IPS-18a (cell line): Measurements from ENCODE around the gene POLRMT.

Source experiments
- H3K27ac ChIP-seq: one replicate; pipeline ENCODE4 v1.5.1; 2013; ENCODE audit warnings: low read length
- H3K27me3 ChIP-seq: one replicate; pipeline ENCODE4 v1.6.1; 2013; ENCODE audit warnings: mild to moderate bottlenecking, low read length; ENCODE audit not compliant: control insufficient read depth, insufficient read depth
- H3K36me3 ChIP-seq: one replicate; pipeline ENCODE4 v1.6.1; 2013; ENCODE audit warnings: low read depth, low read length; ENCODE audit not compliant: control insufficient read depth
- H3K4me1 ChIP-seq: one replicate; pipeline ENCODE4 v1.6.1; 2013; ENCODE audit warnings: low read depth, low read length; ENCODE audit not compliant: control insufficient read depth
- H3K4me3 ChIP-seq: one replicate; pipeline ENCODE4 v1.5.1; 2013; ENCODE audit warnings: low read length
- H3K9ac ChIP-seq: one replicate; pipeline ENCODE4 v1.6.1; 2013; ENCODE audit warnings: mild to moderate bottlenecking, low read length, moderate library complexity
- H3K9me3 ChIP-seq: one replicate; pipeline ENCODE4 v1.6.1; 2013; ENCODE audit warnings: low read depth, low read length; ENCODE audit not compliant: control insufficient read depth

Gene POLRMT

DNA sequence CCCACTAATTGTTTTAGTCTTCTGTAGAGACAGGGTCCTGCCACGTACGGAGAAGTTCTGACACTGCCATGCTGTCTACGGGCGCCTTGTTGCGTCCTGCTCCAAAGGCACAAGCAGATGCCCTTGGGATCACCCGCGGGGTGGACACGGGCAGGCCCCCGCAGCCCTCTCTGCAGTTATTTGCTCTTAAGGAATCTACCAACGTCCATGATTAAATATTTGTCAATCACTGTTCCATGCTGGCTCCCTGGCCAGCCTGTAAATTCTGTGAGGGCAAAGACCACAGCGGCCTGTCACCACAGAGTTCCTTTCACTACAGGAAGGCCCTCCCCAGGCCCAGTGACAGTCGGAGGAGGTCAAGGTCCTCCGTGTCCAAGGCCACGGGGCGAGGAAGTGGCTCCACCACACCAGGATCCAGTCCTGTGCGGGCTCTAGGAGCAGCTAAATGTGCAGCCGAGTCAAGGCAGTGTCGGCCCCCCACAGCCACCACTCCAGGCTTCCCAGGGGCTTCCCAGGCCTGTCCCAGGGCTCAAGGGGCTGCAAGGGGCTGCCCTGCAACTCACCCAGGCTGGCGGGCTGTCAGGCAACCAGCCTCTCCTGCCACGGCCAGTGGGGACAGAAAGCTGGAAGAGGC lies 27.6 kb upstream of the POLRMT start:
- H3K9me3 ChIP-seq = no peaks in the 10 kb centered on the region
- H3K27me3 ChIP-seq = peaks cover 4% of the 10 kb centered on the region
- H3K4me3 ChIP-seq = no peak overlapping the region
- peak overlapping the region; percentile 84 for H3K9ac ChIP-seq
- H3K36me3 ChIP-seq = no peaks in the 10 kb centered on the region
- no peaks in the 10 kb centered on the region for H3K4me1 ChIP-seq
- no peak overlapping the region for H3K27ac ChIP-seq

- Histone ChIP-seq H3K27me3 (no peaks in the 10 kb centered on the region), H3K4me3 (no peak overlapping the region), H3K4me1 (no peaks in the 10 kb centered on the region), H3K27ac (no peak overlapping the region), H3K36me3 (no peaks in the 10 kb centered on the region), H3K9ac (no peak overlapping the region), H3K9me3 (no peaks in the 10 kb centered on the region)
Observed at GRCh38 chr19:658916-659839, 25.8 kb upstream of the POLRMT start.

DNA sequence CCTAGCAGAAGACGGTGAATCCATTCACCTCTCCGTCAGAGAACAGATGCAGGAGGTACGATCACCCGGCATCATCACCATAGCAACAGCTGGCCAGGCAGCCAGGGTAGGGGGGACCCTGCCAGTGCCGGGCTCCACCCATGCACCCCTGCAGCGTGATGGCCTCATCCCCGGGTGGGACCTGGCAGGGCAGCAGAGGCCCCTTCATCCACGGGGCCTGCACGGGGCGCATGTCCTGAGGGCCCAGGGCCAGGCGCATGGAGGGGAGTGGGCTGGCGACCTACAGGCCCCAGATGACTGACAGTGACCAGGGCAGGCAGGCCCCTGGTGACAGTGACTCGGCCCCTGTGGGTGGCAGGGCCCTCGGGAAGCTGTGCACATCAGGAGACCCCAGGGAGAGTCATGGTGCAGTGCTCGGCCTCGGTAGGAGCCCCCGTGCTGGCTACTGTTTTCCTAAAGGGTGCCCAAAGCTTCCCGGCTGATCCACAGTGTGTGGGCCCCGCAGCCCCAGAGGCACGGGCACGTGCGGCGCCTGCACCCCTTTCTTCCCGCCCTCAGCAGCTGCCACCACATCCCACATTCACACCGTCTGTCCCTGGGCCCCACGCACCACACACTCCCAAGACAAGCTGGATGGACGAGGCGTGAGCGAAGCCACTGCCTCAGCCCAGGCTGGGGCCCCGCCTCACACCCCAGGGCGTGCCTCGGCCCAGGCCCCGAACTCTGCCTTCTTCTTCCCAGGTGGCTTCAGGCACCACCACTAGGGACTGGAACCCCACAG lies 24.9 kb upstream of the POLRMT start:
- Histone ChIP-seq H3K4me3 (no peak overlapping the region), H3K9me3 (no peaks in the 10 kb centered on the region), H3K27me3 (no peaks in the 10 kb centered on the region), H3K9ac (no peak overlapping the region), H3K4me1 (no peaks in the 10 kb centered on the region), H3K36me3 (no peaks in the 10 kb centered on the region), H3K27ac (no peak overlapping the region)

DNA sequence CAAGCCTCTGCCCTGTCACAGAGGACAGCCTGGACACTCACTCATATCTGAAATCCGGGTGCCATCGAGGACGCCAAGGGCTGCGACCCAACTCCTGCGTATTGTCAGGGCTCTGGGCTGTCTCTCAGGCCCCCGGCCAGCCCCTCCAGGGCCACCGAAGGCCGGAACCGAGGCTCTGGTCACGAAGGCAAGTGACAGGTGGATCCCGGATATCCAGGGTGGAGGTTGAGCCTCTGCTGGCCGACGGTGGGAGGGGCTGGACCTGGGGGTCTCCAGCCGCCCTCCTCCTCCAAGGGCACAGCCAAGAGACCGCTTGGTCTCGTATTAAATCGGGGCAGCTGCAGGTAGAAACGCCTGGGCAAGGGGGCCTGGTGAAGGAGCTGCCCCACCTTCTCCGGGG lies 24.3 kb upstream of the POLRMT start:
- no peaks in the 10 kb centered on the region for H3K36me3 ChIP-seq
- no peaks in the 10 kb centered on the region for H3K9me3 ChIP-seq
- H3K4me1 ChIP-seq = no peaks in the 10 kb centered on the region
- no peak overlapping the region for H3K4me3 ChIP-seq
- no peak overlapping the region for H3K9ac ChIP-seq
- no peak overlapping the region for H3K27ac ChIP-seq
- H3K27me3 ChIP-seq = no peaks in the 10 kb centered on the region

GRCh38 chr19:656751-657559 lies 23.6 kb upstream of the POLRMT start:
- Histone ChIP-seq H3K9ac (no peak overlapping the region), H3K4me1 (no peaks in the 10 kb centered on the region), H3K4me3 (no peak overlapping the region), H3K27me3 (no peaks in the 10 kb centered on the region), H3K36me3 (no peaks in the 10 kb centered on the region), H3K27ac (no peak overlapping the region), H3K9me3 (no peaks in the 10 kb centered on the region)

DNA sequence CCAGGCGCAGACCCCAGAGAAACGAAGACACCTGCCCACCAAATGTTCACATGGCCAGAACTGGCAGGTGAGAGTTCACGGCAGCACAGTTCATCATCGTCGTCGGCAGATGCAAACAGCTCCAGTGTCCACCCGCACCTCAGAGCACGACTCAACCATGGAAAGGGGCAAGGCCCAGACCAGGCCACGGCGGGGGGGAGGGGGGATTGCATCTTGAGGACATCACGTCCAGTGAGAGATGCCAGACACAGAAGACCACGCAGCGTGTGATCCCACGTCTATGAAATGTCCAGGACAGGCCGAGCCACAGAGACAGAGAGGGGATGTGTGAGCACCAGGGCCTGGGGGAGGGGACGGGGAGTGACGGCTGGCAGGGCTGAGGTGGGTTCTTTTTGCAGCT lies 22.4 kb upstream of the POLRMT start:
- no peak overlapping the region for H3K4me3 ChIP-seq
- H3K27me3 ChIP-seq = no peaks in the 10 kb centered on the region
- no peaks in the 10 kb centered on the region for H3K4me1 ChIP-seq
- H3K9me3 ChIP-seq = no peaks in the 10 kb centered on the region
- H3K27ac ChIP-seq = no peak overlapping the region
- peaks cover 6% of the 10 kb centered on the region for H3K36me3 ChIP-seq
- H3K9ac ChIP-seq = no peak overlapping the region

DNA sequence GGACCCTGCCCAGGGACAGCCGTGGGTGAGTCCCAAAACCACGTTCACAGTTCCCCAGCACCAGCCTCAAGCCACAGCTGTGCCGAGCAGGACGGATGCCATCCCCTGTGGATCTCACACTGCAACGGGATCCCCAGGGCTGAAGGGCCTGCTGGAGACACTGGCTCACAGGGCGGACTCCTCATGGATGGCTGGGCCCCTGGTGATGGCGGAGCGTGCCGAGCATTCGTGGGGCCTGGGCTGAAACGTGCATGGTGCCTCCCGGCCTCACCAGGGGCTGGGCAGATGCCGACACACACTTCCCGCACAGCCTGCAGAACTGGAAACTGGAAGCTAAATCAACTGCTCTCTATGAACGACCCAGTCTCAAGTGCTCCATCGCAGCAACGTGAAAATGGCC lies 20.1 kb upstream of the POLRMT start:
- H3K9me3 ChIP-seq = no peaks in the 10 kb centered on the region
- no peak overlapping the region for H3K9ac ChIP-seq
- no peaks in the 10 kb centered on the region for H3K27me3 ChIP-seq
- H3K4me3 ChIP-seq = no peak overlapping the region
- no peaks in the 10 kb centered on the region for H3K4me1 ChIP-seq
- peaks cover 16% of the 10 kb centered on the region for H3K36me3 ChIP-seq
- H3K27ac ChIP-seq = no peak overlapping the region

- H3K9me3 ChIP-seq = no peaks in the 10 kb centered on the region
- no peaks in the 10 kb centered on the region for H3K27me3 ChIP-seq
- H3K36me3 ChIP-seq = peaks cover 17% of the 10 kb centered on the region
- no peaks in the 10 kb centered on the region for H3K4me1 ChIP-seq
- H3K27ac ChIP-seq = no peak overlapping the region
- H3K9ac ChIP-seq = no peak overlapping the region
- H3K4me3 ChIP-seq = no peak overlapping the region
Observed at GRCh38 chr19:652467-653389, 19.4 kb upstream of the POLRMT start.

GRCh38 chr19:651991-652390 lies 18.7 kb upstream of the POLRMT start:
- Histone ChIP-seq H3K36me3 (peaks cover 20% of the 10 kb centered on the region), H3K4me1 (no peaks in the 10 kb centered on the region), H3K9me3 (no peaks in the 10 kb centered on the region), H3K9ac (no peak overlapping the region), H3K27me3 (no peaks in the 10 kb centered on the region), H3K4me3 (no peak overlapping the region), H3K27ac (no peak overlapping the region)

GRCh38 chr19:651114-651818 lies 17.9 kb upstream of the POLRMT start:
- H3K36me3 ChIP-seq = peaks cover 24% of the 10 kb centered on the region
- no peak overlapping the region for H3K4me3 ChIP-seq
- no peak overlapping the region for H3K27ac ChIP-seq
- no peaks in the 10 kb centered on the region for H3K27me3 ChIP-seq
- no peaks in the 10 kb centered on the region for H3K9me3 ChIP-seq
- no peaks in the 10 kb centered on the region for H3K4me1 ChIP-seq
- no peak overlapping the region for H3K9ac ChIP-seq
